Activated CD4-positive, CD25-positive, alpha-beta regulatory T cell treated with anti-CD3 and anti-CD28 coated beads, Interleukin-2, amount 50 U/mL, for 72 hours (primary cell): Measurements from ENCODE around the gene RNF182.
"Not testable (repeated sequence)": the region's sequence is repeated elsewhere in the genome, so short reads cannot be mapped to it uniquely, and the experiment has no call there.

Experiments
- DNase-seq: peaks from one replicate; pipeline ENCODE4 v3.0.0; 2021

The RNF182 gene

DNA sequence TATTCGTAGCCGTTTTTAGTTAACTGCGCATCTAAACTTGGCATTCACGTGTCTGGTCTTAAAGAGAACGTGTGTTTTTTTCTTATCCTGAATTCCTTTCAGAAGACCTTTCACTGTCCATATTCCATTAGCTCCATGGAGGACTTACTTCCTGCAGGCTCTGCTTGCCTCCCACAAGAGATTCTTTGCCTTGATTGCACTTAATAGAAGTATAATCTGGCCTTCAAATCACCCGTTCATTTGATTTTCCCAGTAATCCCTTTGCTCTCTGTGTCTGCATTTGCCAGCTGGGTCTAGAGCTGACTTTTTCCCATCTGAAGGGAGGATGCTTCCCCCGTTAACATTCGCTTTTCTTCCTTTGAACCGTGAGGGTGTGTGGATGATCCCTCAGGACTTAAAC lies 79.5 kb downstream of the RNF182 start:
- no peak for DNase-seq

DNA sequence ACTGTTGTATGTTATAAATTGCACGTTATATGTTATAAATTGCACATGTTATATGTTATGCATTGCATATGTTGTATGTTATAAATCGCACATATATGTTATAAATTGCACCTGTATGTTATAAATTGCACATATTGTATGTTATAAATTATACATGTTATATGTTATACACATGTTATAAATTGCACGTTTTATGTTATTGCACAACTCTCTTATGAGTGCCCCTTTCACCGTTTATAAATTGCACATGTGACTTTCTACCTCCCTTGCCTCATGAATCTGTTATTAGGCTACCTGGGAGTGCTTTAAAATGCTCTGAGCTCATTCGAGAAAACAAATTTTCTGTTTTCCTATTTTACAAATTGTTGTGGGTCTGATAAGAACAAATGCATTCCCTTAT lies 84.1 kb downstream of the RNF182 start:
- no peak for DNase-seq

DNA sequence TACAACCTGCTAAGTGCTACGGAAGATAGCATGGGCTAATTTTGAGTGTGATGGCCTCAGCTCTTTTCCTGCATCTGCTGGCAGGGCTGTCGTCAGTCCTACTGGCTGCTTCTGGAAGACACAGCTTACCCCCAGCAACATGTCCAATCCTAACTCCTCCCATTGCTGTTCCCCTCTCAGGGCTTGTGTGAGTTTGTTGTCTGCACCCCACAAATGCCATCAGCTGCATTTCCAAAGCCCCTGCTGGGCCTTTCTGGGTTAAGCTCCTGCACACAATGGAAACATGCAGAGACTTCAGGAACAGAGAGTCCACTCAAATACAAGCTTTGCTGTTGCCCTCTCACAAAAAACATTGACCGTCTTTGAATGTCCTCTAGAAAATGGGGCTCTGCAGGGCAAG lies 84.7 kb downstream of the RNF182 start:
- DNase-seq, result no peak

DNA sequence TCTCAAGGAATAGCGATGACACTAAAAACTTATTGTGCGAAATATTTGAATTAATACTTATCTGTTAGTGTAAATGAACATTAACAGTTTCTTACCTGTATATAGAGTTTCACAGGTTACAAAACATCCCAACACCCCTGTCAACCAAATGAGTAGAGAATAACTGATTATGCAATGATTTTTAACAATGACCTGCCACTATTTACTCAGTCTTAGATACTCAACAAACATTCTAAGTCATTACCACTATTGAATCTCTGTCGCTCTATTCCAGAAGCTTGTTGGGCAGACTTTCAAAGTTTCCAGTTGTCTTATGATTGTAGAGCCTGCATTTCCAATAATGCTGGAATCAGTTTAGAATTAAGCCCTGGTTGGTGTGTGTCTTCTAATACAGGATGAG lies 85.5 kb downstream of the RNF182 start:
- DNase-seq, result no peak

DNA sequence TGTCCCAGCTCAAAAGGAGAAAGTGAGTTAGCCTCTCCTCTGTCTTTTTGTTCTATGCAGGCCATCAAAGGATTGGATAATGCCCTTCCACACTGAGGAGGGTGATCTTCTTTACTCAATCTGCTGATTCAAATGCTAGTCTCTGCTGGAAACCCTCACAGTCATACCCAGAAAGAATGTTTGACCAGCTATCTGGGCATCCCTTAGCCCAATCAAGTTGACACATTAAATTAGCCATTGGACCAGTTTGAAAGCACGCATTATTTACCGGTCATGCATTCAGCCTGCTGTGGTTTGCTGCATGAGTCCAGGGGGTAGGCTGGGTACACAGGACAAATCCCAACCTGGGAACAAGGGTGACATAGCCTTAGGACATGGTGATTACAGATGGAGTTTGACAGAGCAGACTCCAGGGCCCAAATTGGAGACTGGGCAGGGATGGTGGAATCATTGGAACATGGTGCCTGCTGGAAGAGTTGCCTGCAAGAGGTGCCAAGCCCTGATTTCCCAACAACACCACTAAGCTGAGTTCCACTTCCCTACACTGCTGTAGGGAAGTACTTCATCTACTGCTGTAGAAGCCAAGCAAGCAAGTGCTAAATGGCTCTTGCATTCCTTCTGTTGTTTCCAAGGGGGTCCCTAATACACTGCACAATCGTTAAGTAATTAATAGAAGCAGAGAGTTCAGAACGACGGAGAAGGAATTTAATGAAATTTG lies 87.7 kb downstream of the RNF182 start:
- DNase-seq, result no peak

- no peak for DNase-seq
Observed at GRCh38 chr6:14015964-14016363, 91.2 kb downstream of the RNF182 start.

DNA sequence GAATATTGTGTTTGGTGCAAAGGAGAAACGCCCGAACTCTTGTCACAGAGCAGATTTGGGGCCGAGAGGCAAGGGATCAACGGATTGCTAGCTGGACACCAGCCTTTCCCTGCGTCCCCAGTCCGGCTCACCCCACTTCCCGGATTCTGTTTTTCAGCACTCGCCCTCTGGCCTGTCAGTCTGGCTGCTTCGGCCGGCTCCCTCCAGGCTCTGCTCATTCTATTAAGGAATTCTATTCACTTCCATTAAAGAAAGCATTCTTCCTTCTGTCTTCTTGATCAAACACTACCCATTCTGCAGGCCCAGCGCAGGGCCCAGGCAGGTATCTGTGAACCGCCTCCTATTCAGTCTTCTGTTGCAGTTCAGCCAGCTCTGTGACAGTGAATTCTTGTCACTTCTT lies 91.7 kb downstream of the RNF182 start:
- no peak for DNase-seq

DNA sequence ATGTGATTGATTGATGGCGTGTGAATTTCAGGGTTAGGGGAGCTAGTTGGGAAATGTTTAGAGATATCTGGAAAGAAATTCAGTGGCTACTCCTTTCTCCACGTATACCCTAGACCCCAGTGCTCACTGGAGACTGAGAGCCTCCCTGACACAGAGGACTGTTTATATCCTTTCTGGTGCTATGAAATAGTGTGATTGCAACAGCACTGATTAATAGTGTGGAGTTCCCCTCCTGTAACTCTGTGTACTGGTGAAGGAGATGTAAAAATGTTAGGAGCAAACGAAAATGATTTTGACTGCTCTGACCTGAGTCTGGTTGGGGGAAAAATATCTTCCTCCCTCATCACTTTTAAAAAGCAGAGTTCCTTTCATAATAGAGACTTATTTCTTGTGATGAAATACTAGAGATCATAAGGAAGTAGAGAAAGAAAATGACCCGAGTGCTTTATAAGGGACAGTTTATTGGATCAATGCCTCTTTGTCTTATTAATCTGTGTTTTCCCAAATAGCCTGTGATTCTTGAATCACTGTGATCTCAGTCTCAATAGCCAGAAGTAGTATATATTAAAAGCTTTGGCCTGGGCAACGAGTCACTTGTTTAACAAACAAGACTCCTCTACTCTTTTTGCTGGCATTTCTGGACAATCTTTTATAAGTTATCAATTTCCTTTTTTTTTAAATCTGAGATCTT lies 92.3 kb downstream of the RNF182 start:
- no peak for DNase-seq

DNA sequence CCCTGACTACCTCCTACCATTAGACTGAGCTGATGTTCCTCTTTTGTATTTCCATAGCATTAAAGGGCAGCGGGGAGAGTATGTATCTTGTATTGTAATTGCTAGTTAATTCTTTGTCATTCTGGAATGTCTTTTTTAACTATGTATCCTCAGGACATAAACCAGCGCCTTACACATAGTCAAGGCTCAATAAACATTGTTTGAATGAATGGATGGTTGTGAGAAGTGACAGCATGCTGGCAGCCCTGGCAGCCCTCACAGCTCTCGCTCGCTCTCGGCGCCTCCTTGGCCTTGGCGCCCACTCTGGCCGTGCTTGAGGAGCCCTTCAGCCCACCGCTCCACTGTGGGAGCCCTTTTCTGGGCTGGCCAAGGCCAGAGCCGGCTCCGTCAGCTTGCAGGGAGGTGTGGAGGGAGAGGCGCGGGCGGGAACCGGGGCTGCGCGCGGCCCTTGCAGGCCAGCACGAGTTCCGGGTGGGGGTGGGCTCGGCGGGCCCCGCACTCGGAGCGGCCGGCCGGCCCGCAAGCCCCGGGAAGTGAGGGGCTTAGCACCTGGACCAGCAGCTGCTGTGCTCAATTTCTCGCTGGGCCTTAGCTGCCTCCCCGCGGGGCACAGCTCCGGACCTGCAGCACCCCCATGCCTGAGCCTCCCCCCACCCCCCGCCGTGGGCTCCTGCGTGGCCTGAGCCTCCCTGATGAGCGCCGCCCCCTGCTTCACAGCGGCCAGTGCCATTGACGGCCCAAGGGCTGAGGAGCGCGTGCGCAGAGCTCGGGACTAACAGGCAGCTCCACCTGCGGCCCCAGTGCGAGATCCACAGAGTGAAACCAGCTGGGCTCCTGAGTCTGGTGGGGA lies 93.1 kb downstream of the RNF182 start:
- DNase-seq, result no peak

GRCh38 chr6:14018559-14018958 lies 93.8 kb downstream of the RNF182 start:
- not testable (repeated sequence) for DNase-seq

GRCh38 chr6:14020551-14020950 lies 95.8 kb downstream of the RNF182 start:
- DNase-seq, result no peak

DNA sequence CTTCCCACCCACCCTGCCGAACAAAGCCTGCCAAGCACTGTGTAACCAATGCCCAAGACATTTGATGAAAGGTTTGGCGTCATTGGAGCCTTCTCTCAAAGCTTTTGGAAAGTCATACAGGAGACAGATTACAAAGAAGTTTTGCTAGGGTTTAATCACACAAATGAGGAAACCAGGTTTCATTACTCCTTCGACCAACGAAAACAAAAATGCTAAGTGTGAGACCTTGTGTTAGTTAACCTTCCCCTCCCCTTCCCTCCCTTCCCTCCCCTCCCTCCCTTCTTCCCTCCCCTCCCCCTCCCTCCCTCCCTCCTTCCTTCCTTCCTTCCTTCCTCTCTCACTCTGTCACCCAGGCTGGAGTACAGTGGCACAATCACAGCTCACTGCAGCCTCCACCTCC lies 96.7 kb downstream of the RNF182 start:
- DNase-seq, result no peak

GRCh38 chr6:14022673-14023072 lies 97.9 kb downstream of the RNF182 start:
- no peak for DNase-seq

- DNase-seq, result no peak
Observed at GRCh38 chr6:14023855-14024254, 99.1 kb downstream of the RNF182 start.

DNA sequence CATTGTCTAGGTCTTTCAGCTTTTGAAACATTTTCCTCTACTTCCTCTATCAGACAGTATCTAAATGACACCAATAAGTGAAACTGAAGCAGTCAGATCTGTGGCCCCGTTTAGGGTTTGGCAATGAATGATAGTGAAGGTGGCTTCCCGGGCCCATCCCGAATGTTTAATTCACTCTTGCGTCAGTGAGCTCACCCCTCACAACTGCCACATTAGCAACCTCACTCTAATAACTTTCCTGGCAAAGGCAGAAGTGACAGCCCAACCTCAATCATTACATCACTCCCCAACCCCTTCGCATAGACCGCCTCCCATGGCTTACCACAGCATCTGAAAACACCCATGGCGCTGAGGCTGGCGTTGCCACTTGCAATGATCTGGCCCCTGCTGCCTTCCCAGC lies 100.4 kb downstream of the RNF182 start:
- no peak for DNase-seq

DNA sequence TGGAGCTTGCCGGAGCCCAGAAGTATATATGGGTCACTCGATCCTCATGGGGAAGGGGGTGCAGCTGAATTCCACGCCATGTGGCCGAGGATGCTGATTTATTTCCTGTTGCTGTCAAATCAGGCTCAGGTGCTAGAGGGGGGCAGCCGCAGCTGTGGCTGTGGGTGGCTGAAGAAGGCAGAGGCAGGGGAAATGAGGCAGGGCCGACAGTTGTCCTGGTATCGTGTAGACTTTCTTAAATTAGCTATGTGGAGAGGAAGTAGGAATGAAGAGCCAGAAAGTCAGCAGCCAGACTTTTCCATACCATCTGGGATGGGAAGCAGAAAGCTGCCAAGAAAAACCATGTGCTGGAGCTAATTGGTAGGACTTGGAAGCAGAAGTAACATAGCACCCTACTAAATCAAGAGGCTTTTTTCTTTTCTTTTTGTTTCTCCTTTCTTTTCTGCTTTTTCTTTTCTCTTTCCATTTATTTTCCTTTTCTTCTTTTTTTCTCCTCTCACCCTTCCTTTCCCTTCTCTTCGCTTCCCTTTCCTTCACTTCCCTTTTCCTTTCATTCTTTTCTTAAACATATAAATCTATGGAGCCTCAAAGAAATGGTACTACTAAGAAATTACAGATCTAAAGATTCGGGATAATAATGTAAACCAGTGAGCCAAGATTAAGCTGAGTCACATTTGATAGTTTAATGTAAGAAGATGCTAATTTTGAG lies 102.2 kb downstream of the RNF182 start:
- no peak for DNase-seq

- no peak for DNase-seq
Observed at GRCh38 chr6:14028631-14029030, 103.9 kb downstream of the RNF182 start.

DNA sequence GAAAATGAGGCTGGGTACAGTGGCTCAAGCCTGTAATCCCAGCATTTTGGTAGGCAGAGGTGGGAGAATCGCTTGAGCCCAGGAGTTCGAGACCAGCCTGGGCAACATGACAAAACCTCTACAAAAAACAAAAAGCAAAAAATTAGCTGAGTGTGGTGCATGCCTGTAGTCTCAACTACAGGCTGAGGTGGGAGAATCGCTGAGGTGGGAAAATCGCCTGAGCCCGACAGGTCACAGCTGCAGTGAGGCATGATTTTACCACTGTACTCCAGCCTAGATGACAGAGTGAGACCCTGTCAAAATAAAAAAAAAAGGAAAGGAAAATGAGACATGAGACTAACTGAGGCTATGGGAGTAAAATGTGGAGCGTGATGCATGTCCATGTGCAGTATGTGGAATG lies 104.9 kb downstream of the RNF182 start:
- no peak for DNase-seq
